ENCODE data around the gene ABHD5. TPM values are rescaled to one million over a fixed set of nuclear protein-coding genes. Genes with fewer than 3 reads are reported as not detected.

Gene ABHD5
- total and polyA plus RNA-seq, 2 of the 8 experiments (the other 6 are each of a cell fraction or from before 2014, with no cell fraction given), result 10.5 to 16.4 TPM

DNA sequence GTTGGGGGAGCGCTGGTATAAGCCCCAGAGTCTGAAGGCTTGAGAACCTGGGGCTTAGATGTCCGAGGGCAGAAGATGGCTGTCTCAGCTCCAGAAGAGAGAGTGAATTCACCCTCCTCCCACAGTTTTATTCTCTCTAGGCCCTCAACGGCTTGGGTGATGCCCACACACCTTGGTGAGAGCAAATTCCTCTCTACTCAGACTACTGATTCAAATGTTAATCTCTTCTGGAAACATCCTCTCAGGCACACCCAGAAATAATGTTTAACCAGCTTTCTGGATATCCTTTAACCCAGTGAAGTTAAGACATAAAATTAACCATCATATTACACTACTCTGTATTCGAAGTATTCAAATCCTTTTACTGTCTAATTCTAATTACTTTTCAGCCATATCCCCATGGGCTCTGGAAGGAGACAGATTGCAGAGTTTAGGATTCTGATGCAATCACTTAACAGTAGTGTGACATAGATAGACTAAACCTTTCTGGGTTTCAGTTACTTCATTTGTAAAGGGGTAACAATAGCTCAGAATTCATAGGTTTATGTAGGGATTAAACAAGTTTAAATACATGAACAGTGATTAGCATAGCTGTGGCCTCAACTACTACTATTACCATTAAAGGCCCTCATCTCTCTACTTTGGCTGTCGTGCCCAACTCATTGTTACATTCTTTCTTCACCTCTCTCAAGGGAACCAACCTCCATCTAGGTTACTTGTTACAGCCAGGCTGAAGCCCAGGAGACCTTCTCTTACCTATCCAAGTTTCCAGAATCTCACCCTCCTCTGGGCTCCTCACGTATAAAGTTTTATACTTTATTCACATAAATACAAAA is 43.2 kb upstream of the ABHD5 start (continued):
- TF ChIP-seq, protein P1, sequence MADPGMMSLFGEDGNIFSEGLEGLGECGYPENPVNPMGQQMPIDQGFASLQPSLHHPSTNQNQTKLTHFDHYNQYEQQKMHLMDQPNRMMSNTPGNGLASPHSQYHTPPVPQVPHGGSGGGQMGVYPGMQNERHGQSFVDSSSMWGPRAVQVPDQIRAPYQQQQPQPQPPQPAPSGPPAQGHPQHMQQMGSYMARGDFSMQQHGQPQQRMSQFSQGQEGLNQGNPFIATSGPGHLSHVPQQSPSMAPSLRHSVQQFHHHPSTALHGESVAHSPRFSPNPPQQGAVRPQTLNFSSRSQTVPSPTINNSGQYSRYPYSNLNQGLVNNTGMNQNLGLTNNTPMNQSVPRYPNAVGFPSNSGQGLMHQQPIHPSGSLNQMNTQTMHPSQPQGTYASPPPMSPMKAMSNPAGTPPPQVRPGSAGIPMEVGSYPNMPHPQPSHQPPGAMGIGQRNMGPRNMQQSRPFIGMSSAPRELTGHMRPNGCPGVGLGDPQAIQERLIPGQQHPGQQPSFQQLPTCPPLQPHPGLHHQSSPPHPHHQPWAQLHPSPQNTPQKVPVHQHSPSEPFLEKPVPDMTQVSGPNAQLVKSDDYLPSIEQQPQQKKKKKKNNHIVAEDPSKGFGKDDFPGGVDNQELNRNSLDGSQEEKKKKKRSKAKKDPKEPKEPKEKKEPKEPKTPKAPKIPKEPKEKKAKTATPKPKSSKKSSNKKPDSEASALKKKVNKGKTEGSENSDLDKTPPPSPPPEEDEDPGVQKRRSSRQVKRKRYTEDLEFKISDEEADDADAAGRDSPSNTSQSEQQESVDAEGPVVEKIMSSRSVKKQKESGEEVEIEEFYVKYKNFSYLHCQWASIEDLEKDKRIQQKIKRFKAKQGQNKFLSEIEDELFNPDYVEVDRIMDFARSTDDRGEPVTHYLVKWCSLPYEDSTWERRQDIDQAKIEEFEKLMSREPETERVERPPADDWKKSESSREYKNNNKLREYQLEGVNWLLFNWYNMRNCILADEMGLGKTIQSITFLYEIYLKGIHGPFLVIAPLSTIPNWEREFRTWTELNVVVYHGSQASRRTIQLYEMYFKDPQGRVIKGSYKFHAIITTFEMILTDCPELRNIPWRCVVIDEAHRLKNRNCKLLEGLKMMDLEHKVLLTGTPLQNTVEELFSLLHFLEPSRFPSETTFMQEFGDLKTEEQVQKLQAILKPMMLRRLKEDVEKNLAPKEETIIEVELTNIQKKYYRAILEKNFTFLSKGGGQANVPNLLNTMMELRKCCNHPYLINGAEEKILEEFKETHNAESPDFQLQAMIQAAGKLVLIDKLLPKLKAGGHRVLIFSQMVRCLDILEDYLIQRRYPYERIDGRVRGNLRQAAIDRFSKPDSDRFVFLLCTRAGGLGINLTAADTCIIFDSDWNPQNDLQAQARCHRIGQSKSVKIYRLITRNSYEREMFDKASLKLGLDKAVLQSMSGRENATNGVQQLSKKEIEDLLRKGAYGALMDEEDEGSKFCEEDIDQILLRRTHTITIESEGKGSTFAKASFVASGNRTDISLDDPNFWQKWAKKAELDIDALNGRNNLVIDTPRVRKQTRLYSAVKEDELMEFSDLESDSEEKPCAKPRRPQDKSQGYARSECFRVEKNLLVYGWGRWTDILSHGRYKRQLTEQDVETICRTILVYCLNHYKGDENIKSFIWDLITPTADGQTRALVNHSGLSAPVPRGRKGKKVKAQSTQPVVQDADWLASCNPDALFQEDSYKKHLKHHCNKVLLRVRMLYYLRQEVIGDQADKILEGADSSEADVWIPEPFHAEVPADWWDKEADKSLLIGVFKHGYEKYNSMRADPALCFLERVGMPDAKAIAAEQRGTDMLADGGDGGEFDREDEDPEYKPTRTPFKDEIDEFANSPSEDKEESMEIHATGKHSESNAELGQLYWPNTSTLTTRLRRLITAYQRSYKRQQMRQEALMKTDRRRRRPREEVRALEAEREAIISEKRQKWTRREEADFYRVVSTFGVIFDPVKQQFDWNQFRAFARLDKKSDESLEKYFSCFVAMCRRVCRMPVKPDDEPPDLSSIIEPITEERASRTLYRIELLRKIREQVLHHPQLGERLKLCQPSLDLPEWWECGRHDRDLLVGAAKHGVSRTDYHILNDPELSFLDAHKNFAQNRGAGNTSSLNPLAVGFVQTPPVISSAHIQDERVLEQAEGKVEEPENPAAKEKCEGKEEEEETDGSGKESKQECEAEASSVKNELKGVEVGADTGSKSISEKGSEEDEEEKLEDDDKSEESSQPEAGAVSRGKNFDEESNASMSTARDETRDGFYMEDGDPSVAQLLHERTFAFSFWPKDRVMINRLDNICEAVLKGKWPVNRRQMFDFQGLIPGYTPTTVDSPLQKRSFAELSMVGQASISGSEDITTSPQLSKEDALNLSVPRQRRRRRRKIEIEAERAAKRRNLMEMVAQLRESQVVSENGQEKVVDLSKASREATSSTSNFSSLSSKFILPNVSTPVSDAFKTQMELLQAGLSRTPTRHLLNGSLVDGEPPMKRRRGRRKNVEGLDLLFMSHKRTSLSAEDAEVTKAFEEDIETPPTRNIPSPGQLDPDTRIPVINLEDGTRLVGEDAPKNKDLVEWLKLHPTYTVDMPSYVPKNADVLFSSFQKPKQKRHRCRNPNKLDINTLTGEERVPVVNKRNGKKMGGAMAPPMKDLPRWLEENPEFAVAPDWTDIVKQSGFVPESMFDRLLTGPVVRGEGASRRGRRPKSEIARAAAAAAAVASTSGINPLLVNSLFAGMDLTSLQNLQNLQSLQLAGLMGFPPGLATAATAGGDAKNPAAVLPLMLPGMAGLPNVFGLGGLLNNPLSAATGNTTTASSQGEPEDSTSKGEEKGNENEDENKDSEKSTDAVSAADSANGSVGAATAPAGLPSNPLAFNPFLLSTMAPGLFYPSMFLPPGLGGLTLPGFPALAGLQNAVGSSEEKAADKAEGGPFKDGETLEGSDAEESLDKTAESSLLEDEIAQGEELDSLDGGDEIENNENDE (IDR thresholded peaks at IDR 0.05; ENCODE audit: insufficient replicate concordance, low read length), result no peak
- TF ChIP-seq TAF1 (IDR thresholded peaks at IDR 0.05; ENCODE audit: low read depth, low read length) (no peak), SP1 (IDR thresholded peaks at IDR 0.05; ENCODE audit: low read depth, low read length) (no peak), SP2 (IDR thresholded peaks at IDR 0.05; ENCODE audit: low read length) (no peak), JUND (IDR thresholded peaks at IDR 0.05; ENCODE audit: low read length) (no peak), CBX5 (IDR thresholded peaks at IDR 0.05; ENCODE audit: low read depth, low read length) (no peak), CBX8 (IDR thresholded peaks at IDR 0.05; ENCODE audit: borderline replicate concordance, low read depth, low read length) (no peak), RXRA (IDR thresholded peaks at IDR 0.05; ENCODE audit: insufficient read depth, low read depth, low read length) (no peak), BACH1 (IDR thresholded peaks at IDR 0.05; ENCODE audit: low read length) (no peak)
